Neural progenitor cell (in vitro differentiated cells): ENCODE data around the gene CYB5A.

ENCODE experiments used
- EZH2 ChIP-seq: fragments of 200-600 bp; sonication (generic); IDR thresholded peaks from 2 replicates; pipeline ENCODE4 v1.6.1; 2017; ENCODE audit warnings: antibody characterized with exemption, mild to moderate bottlenecking, moderate library complexity
- EZH2phosphoT487 ChIP-seq: fragments of 200-600 bp; sonication (generic); IDR thresholded peaks from 2 replicates; pipeline ENCODE4 v1.6.1; 2017; ENCODE audit warnings: antibody characterized with exemption
- TF ChIP-seq, protein P1 (sequence below): fragments of 200-600 bp; sonication (generic); IDR thresholded peaks from 2 replicates; pipeline ENCODE4 v1.5.1; 2017; ENCODE audit warnings: antibody characterized with exemption, mild to moderate bottlenecking

DNA sequence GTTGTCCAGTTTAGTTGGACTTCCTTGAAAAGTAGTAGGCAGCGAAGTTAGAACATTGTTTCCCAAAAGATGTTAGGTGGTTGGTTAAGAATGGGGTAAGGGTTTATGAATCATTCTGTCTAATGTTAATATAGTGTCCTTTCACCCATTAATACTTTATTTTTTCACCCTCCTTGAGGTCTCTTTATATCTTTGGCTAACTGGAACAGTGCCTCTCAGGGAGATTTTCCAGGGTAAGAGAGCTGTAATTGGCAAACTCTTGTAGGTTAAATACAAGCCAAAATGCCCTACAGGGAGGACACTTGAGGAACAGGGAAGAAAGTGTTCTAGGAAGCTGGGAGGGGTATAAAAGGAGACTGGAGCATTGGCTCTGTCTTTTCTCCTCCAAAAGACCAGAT is 46.1 kb upstream of the CYB5A start:
- TF ChIP-seq, protein P1, sequence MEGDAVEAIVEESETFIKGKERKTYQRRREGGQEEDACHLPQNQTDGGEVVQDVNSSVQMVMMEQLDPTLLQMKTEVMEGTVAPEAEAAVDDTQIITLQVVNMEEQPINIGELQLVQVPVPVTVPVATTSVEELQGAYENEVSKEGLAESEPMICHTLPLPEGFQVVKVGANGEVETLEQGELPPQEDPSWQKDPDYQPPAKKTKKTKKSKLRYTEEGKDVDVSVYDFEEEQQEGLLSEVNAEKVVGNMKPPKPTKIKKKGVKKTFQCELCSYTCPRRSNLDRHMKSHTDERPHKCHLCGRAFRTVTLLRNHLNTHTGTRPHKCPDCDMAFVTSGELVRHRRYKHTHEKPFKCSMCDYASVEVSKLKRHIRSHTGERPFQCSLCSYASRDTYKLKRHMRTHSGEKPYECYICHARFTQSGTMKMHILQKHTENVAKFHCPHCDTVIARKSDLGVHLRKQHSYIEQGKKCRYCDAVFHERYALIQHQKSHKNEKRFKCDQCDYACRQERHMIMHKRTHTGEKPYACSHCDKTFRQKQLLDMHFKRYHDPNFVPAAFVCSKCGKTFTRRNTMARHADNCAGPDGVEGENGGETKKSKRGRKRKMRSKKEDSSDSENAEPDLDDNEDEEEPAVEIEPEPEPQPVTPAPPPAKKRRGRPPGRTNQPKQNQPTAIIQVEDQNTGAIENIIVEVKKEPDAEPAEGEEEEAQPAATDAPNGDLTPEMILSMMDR = no peak
- no peak for TF ChIP-seq EZH2phosphoT487
- no peak for TF ChIP-seq EZH2
